ENCODE measurements around the gene KCNQ1.

KCNQ1 gene

DNA sequence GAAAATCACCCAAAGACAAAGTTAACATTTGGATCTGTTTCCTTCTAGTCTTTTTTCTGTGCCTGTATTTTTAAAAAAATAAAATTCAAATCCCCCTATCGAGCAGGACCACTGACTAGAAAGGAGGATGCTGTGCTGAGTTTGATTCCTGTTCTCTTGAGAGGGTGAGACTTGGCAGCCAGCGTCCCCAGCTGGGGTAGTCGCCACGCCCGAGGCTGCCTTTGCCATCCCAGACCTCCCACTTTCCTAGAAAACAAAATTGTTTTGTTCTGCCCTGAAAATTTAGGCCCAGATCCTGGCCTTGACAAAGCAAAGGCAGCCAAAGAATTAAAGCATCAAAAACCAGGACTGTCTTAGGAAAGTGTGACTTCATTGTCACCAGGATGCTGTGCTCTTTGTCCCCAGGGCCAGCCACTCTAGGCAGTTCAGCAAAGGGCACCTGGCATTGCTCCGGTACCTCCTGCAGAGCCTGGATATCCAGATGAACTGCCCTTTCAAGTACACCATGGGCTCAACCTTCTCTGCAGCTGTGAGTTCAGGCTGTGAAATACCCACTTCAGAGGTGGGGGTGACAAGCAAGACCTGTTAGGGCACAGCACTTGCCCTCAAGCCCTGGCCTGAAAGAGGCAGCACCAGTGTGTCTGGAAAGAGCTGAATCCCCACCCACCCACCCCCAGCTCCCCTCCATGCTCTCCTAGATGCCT is 210.4 kb downstream of the KCNQ1 start:
- TF ChIP-seq, protein P1, sequence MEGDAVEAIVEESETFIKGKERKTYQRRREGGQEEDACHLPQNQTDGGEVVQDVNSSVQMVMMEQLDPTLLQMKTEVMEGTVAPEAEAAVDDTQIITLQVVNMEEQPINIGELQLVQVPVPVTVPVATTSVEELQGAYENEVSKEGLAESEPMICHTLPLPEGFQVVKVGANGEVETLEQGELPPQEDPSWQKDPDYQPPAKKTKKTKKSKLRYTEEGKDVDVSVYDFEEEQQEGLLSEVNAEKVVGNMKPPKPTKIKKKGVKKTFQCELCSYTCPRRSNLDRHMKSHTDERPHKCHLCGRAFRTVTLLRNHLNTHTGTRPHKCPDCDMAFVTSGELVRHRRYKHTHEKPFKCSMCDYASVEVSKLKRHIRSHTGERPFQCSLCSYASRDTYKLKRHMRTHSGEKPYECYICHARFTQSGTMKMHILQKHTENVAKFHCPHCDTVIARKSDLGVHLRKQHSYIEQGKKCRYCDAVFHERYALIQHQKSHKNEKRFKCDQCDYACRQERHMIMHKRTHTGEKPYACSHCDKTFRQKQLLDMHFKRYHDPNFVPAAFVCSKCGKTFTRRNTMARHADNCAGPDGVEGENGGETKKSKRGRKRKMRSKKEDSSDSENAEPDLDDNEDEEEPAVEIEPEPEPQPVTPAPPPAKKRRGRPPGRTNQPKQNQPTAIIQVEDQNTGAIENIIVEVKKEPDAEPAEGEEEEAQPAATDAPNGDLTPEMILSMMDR (IDR thresholded peaks at IDR 0.05; ENCODE audit: low read depth, low read length): no peak
- DNase-seq (ENCODE audit: extremely low read depth, low read depth): no peak

DNA sequence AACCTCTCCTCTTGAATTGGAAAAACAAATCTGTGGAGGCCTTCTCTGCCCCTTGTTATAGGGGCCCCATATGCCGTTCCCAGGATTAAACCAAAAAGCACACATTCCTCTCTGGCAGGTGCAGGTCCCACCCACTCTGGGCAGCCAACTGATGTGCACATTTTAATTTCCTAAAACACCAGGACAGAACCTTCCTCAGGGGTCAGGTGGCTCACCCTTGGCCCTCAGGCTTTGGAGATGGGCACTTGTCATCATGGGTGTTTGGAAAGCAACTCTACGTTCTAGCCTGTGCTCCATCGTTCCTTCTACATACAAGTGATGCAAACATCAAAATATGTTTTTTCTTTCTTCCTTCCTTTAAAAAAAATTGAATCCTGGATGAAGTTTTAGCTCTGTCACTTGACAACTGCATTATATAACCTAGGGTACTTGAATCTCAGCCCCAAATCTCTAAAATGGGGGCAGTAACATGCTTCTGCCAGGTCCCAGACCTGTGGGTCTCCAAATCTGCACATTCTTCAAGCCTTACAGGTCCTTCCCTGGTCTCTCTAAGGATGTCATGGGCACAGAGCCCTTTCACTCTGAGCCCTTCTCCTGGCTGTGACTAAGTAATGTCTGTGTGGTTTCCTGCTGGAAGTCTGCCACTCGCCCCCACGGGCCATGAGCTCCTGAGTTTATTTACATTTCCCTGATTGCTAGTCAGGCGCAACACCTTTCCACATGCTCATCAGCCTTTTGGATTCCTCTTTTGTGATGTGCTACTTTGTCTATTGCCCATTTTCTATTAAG is 211.2 kb downstream of the KCNQ1 start:
- DNase-seq (ENCODE audit: extremely low read depth, low read depth): peak; percentile 15
- TF ChIP-seq, protein P1 (IDR thresholded peaks at IDR 0.05; ENCODE audit: low read depth, low read length): no peak

DNA sequence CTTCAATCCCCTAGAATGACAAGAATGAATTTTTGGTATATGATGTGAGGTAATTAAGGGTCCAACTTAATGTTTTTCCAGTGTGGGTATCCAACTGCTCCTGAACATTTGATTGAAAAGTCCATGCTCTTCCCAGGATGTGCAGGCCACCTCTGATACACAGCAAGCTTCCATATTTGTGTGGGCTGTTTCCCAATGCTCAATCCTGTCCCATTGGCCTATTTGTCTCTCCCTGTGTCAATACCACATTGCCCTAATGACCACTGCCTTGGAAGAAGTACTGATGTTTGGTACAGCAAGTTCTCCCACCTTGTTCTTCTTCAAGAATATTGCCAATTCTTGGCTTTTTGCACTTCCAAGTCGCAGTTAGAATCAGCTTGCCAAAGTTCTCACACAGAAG is 212.1 kb downstream of the KCNQ1 start:
- no peak for DNase-seq (ENCODE audit: extremely low read depth, low read depth)
- TF ChIP-seq, protein P1 (IDR thresholded peaks at IDR 0.05; ENCODE audit: low read depth, low read length): no peak

DNA sequence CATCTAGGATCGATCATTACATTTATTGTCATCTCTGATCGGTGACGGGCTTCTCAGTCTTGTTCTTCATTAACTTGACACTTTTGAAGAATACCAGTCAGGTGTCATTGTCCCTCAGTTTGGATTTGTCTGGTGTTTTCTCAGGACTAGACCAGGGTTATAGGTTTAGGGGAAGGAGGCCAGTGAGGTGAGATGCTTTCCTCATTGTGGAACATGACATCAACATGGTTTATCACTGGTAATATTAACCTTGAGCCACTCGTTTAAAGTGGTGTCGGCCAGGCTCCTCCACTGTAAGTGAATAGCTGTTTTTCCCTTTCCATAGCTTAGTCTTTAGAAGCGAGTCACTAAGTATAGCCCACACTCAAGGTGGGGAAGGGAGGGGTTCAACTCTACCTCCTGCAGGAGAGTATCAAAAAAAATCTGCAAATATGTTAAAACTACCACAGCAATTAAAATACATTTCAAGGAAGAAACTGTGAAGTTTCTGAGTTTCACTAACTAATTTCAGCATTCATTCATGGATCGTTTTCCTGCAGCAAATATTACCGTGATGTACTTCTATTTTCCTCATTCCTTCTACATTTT is 213.0 kb downstream of the KCNQ1 start:
- TF ChIP-seq, protein P1 (IDR thresholded peaks at IDR 0.05; ENCODE audit: low read depth, low read length): no peak
- no peak for DNase-seq (ENCODE audit: extremely low read depth, low read depth)

DNA sequence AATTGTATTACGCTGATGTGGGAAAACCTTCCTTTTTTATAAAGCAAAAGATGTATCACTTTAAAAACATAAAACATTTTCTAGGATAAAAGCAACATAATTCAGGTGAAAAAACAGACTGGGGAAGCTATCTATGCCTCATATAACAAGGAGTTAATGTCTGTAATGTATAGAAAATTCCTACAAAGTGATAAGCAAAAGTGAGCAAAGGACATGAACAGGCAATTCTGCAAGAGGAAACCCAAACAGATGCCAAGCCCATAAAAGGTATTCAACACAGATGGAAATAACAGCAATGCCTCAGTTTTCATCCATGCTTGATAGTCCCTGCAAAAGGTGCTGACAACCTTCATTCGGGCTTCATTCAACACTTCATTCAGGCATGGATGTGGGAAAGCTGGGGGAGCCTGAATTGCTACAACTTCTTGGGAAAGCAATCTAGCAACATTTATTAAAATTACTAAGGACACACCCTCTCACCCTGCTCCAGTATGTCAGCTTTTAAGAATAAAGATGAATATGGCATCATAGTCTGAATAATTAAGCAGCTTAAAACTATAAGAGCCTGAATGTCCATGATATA is 215.6 kb downstream of the KCNQ1 start:
- TF ChIP-seq, protein P1 (IDR thresholded peaks at IDR 0.05; ENCODE audit: low read depth, low read length): no peak
- DNase-seq (ENCODE audit: extremely low read depth, low read depth): no peak

DNA sequence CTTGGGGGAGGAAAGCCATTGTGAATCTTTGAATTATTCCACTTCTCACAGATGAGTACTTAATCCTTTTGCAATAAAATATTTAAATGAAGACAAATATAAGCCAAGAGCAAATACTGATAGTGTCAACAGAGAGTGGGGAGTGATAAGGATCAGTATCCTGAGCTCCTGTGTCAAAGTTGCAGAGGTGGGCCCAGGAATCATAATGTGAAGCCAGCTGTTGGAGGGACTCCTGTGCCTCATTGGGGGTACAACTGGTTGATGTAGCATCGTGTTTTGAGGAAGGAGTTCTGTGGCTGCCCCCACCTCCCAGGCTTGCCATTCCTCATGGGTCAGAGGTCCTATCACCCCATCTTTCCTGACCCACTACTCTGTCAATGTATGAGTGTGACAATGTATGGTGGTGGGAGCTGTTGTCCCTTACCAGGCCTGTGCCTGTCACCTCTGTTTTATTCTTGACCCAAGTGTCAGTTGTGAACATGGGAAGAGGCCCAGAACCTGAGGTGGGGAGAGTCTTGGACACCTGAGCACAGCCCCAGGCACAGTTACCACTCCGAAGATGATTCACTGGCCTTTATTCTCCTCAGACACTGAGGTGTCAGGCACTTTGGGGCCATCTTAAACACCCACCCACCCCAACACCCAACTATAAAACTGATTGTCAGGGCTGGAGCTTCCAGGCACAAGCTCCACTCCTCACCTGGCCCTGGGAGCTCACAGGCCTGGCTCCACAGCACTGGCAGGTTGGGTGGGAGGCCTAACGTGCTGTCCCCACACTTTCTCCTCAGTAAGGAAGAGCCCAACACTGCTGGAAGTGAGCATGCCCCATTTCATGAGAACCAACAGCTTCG is 216.6 kb downstream of the KCNQ1 start:
- no peak for DNase-seq (ENCODE audit: extremely low read depth, low read depth)
- TF ChIP-seq, protein P1 (IDR thresholded peaks at IDR 0.05; ENCODE audit: low read depth, low read length): no peak
